ENCODE data around the gene NAA10. TPM values are rescaled to one million over a fixed set of nuclear protein-coding genes. Genes with fewer than 3 reads are reported as not detected.

Gene NAA10
- total and polyA plus RNA-seq, 11 donors = 52.5 to 221 (median 91.5) TPM

DNA sequence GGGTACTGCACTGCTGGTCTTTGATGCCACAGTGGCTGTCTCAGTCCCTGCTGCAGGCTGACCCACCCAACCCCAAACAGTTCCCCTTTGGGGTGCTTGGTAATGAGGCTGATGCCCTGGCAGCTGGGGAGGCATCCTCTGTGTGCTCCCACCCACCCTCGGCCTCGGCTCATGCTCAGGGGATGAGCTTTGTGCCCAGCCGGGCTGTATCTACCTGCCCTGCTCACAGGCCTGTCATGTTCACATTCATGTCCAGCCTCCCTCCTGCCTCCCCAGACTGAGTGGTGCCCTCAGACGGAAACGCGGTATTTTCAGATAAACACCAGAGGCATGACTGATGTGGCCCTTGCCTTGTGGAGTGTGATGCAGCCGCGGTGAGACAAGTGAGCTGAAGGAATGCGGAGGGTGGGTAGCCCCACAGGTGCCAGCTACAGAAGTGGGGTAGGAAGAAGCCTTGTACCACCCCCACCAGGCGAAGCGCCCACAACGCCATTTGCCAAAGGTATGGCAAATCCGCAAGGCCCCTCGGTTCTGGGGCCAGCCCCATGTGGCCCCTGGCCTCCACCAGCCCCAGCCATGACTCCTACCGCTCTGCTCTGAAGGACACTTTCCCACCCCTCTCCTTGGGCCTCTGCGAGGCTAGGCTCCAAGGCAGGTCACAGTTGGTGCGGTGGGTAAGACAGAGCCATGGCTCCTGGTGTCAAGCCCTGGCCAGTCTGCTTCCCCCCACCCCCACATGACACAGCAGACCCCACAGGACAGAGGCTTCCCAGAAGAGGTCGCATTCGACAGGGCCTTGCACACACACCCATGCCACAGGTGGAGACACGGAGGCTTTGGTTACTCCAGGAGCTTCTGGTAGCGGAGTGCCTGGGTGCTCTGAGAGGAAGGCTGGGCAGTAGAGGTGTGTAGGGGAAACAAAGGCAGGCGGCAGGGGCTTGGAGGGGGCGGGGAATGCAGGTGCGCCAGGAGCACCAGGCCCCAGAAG lies 11.4 kb upstream of the NAA10 start:
- Histone ChIP-seq H3K9me3 (no peaks in the 10 kb centered on the region), H3K4me3 (no peak overlapping the region), H3K27ac (peak overlapping the region in 2 of 12 donors; percentile 74 to 86), H3K36me3 (peaks cover 0 to 24% (median 21%) of the 10 kb centered on the region in 9 donors), H3K4me1 (peaks cover 0 to 36% (median 8%) of the 10 kb centered on the region in 12 donors), H3K27me3 (peaks cover 0 to 16% (median 0%) of the 10 kb centered on the region in 9 donors)
- no peak for TF ChIP-seq POLR2A (IDR thresholded peaks at IDR 0.05)
- TF ChIP-seq, protein P1, sequence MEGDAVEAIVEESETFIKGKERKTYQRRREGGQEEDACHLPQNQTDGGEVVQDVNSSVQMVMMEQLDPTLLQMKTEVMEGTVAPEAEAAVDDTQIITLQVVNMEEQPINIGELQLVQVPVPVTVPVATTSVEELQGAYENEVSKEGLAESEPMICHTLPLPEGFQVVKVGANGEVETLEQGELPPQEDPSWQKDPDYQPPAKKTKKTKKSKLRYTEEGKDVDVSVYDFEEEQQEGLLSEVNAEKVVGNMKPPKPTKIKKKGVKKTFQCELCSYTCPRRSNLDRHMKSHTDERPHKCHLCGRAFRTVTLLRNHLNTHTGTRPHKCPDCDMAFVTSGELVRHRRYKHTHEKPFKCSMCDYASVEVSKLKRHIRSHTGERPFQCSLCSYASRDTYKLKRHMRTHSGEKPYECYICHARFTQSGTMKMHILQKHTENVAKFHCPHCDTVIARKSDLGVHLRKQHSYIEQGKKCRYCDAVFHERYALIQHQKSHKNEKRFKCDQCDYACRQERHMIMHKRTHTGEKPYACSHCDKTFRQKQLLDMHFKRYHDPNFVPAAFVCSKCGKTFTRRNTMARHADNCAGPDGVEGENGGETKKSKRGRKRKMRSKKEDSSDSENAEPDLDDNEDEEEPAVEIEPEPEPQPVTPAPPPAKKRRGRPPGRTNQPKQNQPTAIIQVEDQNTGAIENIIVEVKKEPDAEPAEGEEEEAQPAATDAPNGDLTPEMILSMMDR (IDR thresholded peaks at IDR 0.05) = no peak
- WGBS, 4 donors = 86 to 94% (median 86%) methylated on average over 24 of the region's 24 CpGs
- DNase-seq (no peak), ATAC-seq (no peak)
- intact Hi-C loops (cut with DNase I) = loop anchor here in 1 of 10 donors (2.0 kb wide), 1 partner anchor 17 kb away; no protein-coding TSS in a partner anchor

DNA sequence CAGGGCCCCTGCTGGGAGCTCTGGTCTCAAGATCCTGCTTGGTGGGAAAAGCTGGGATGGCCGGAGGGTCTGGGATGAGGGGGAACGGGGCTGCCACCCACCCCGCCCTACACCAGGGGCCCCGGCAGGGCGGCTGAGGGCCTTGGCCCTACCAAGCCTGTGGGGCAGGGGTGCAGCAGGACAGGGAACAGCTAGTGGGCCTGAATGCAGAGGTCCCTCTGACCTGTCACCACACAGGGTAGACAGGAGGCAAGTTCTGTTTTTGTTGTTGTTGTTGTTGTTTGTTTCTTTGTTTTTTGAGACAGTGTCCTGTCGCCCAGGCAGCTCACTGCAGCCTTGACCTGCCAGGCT lies 9.9 kb upstream of the NAA10 start:
- peak overlapping the region in 11 of 12 donors; percentile 4 to 59 (median 45) for H3K4me3 ChIP-seq
- peak overlapping the region in 6 of 12 donors; percentile 8 to 63 (median 41) for H3K27ac ChIP-seq
- ATAC-seq (no peak), DNase-seq (no peak)
- no peaks in the 10 kb centered on the region for H3K9me3 ChIP-seq
- 42 to 71% (median 59%) methylated on average over 1 to 6 of the region's 6 CpGs for WGBS, 4 donors
- H3K4me1 ChIP-seq = peaks cover 0 to 30% (median 7%) of the 10 kb centered on the region in 12 donors
- TF ChIP-seq POLR2A (IDR thresholded peaks at IDR 0.05) = no peak
- TF ChIP-seq, protein P1 (IDR thresholded peaks at IDR 0.05) = no peak
- H3K36me3 ChIP-seq = peaks cover 0 to 10% (median 6%) of the 10 kb centered on the region in 9 donors
- intact Hi-C loops (cut with DNase I) = no loop called here
- peaks cover 0 to 28% (median 0%) of the 10 kb centered on the region in 9 donors for H3K27me3 ChIP-seq

DNA sequence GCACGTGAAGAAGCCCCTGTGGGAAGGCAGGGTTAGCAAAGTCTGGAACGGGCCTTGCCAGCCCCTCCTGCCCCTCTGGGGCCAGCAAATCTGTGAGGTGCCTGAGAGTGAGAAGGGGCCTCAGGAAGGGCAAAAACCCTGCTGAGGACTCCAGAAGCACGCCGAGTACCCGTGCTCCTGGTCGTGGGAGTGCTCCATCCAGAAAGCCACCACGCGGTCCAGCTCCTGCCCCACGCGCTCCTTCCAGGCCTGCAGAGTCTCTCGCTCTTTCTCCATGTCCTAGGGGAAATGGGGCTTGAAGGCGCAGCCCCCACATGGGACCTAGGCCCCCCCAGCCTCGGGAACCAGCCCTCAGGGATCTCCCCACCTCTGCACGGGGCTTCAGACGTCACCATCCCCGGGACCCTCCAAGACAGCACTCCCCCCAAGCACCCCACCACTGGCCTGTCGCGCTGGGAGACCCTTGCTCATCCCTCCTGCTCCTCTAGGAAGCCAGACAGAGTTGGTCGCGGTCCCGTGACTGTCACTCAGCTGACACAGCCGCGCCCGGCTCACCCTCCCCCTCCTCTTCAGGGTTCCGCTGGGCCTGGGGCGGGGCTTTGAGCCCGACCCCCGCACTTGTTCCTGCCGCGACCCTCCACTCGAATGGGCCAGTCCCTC lies 9.4 kb upstream of the NAA10 start, which contains the start of gene RENBP:
Gene RENBP, minus strand, starts transcription at position 504 of the 660 bp plus-strand sequence. Its CDS starts 33 bp downstream, at position 471.
- peak within 1 kb of the TSS in 11 of 12 donors; percentile 18 to 59 (median 45) for H3K4me3 ChIP-seq

More for the DNA sequence above, 9.4 kb upstream of the NAA10 start, which contains the start of gene RENBP:
- WGBS, 4 donors = 16 to 39% (median 25%) methylated on average over 12 to 31 of the region's 31 CpGs
- intact Hi-C loops (cut with DNase I) = no loop called here
- H3K27ac ChIP-seq = peak within 1 kb of the TSS in 6 of 12 donors; percentile 8 to 63 (median 41)
- H3K4me1 ChIP-seq = peaks cover 0 to 25% (median 4%) of the 10 kb centered on the region in 12 donors
- TF ChIP-seq, protein P1 (IDR thresholded peaks at IDR 0.05) = no peak
- ATAC-seq = peak in 3 of 4 donors; percentile 44 to 63 (median 59)
- peaks cover 0 to 28% (median 0%) of the 10 kb centered on the region in 9 donors for H3K27me3 ChIP-seq
- H3K9me3 ChIP-seq = no peaks in the 10 kb centered on the region
- H3K36me3 ChIP-seq = peaks cover 0 to 5% (median under 1%) of the 10 kb centered on the region in 9 donors
- DNase-seq = peak; percentile 56 to 83 (median 63)

Measured in heart left ventricle (tissue), 16 donors.